Progenitor cell of endocrine pancreas (in vitro differentiated cells): ENCODE results near the gene DOCK4. TPM values are rescaled to one million over a fixed set of nuclear protein-coding genes. Genes with fewer than 3 reads are reported as not detected.

ENCODE experiments used
- DNase-seq: peaks from one replicate; pipeline ENCODE4 v3.0.0; 2021; ENCODE audit warnings: low spot score; ENCODE audit not compliant: unreplicated experiment
- H3K27ac Mint-ChIP-seq: 2 replicates; pipeline ENCODE4 v1.8.0; 2021; ENCODE audit warnings: mild to moderate bottlenecking, moderate library complexity, mixed read lengths
- H3K27me3 Mint-ChIP-seq: 2 replicates; pipeline ENCODE4 v1.8.0; 2021; ENCODE audit warnings: mixed read lengths
- H3K36me3 Mint-ChIP-seq: 2 replicates; pipeline ENCODE4 v1.8.0; 2022; ENCODE audit warnings: mixed read lengths; ENCODE audit not compliant: insufficient read depth
- H3K4me1 Mint-ChIP-seq: 2 replicates; pipeline ENCODE4 v1.8.0; 2021; ENCODE audit warnings: low read depth, mixed read lengths
- H3K4me3 Mint-ChIP-seq: 2 replicates; pipeline ENCODE4 v1.8.0; 2021; ENCODE audit warnings: low read depth, mild to moderate bottlenecking, moderate library complexity, mixed read lengths
- H3K9me3 Mint-ChIP-seq: 2 replicates; pipeline ENCODE4 v1.8.0; 2021; ENCODE audit warnings: low read depth, mixed read lengths
- total RNA-seq: library from RNA; stranded (reverse); gene quantifications from 2 replicates; pipeline ENCODE4 v1.2.1, GENCODE V29; 2021
- TF ChIP-seq, protein P1 (sequence below): fragments of 200-600 bp; sonication (generic); IDR thresholded peaks from one replicate; pipeline ENCODE4 v1.5.0; 2021; ENCODE audit warnings: antibody characterized with exemption, mild to moderate bottlenecking; ENCODE audit not compliant: unreplicated experiment

Gene DOCK4
- total RNA-seq, 1 donor from 2014 or later: 28.8 TPM

DNA sequence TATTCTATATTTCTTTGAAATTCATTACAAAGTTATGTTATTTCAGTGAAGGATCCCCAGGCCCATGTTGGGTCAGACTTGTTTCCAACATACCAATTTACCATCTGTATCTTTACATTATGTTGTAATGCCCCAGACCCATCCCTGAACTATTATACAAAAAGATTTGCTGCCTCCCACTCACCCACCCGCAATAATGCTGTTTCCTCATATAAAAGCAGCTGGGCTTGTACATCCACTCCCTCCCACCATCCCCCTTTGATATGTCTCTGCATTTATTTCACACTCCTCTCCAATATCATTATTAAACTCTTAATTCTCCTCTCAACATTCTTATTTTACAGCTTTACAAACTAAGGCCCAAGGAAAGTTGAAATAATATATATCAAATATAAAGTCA is 153.7 kb downstream of the DOCK4 start:
- Mint-ChIP-seq H3K27ac (no peak overlapping the region), H3K4me3 (no peak overlapping the region), H3K9me3 (no peaks in the 10 kb centered on the region), H3K4me1 (peaks cover 30% of the 10 kb centered on the region), H3K27me3 (no peaks in the 10 kb centered on the region), H3K36me3 (peaks cover 3% of the 10 kb centered on the region)
- TF ChIP-seq, protein P1, sequence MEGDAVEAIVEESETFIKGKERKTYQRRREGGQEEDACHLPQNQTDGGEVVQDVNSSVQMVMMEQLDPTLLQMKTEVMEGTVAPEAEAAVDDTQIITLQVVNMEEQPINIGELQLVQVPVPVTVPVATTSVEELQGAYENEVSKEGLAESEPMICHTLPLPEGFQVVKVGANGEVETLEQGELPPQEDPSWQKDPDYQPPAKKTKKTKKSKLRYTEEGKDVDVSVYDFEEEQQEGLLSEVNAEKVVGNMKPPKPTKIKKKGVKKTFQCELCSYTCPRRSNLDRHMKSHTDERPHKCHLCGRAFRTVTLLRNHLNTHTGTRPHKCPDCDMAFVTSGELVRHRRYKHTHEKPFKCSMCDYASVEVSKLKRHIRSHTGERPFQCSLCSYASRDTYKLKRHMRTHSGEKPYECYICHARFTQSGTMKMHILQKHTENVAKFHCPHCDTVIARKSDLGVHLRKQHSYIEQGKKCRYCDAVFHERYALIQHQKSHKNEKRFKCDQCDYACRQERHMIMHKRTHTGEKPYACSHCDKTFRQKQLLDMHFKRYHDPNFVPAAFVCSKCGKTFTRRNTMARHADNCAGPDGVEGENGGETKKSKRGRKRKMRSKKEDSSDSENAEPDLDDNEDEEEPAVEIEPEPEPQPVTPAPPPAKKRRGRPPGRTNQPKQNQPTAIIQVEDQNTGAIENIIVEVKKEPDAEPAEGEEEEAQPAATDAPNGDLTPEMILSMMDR: no peak
- DNase-seq: no peak

- H3K4me1 Mint-ChIP-seq: peaks cover 26% of the 10 kb centered on the region
- peak overlapping the region; percentile 6 for H3K27ac Mint-ChIP-seq
- DNase-seq: no peak
- peaks cover 9% of the 10 kb centered on the region for H3K36me3 Mint-ChIP-seq
- H3K4me3 Mint-ChIP-seq: no peak overlapping the region
- TF ChIP-seq, protein P1: no peak
- no peaks in the 10 kb centered on the region for H3K27me3 Mint-ChIP-seq
- H3K9me3 Mint-ChIP-seq: peaks cover 9% of the 10 kb centered on the region
Observed at GRCh38 chr7:112050250-112050881, 155.8 kb downstream of the DOCK4 start.

- no peak overlapping the region for H3K4me3 Mint-ChIP-seq
Observed at GRCh38 chr7:112049555-112050249, 156.5 kb downstream of the DOCK4 start.

DNA sequence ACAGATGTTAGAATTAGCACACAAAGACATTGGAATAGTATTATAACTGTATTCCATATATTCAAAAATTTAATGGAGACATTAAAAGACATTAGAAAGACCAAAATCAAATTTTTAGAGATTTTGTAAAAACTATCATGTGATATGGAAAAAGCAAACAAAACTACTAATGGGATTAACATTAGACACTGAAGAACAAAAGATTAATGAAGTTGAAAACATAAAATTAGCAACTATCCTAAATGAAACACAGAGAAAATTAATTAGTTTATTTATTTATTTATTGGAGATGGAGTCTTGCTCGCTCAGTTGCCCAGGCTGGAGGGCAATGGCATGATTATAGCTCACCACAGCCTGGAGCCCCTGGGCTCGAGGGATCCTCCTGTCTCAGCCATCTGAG is 158.8 kb downstream of the DOCK4 start:
- H3K4me1 Mint-ChIP-seq: peaks cover 16% of the 10 kb centered on the region
- no peaks in the 10 kb centered on the region for H3K27me3 Mint-ChIP-seq
- peaks cover 9% of the 10 kb centered on the region for H3K36me3 Mint-ChIP-seq
- no peak overlapping the region for H3K27ac Mint-ChIP-seq
- H3K9me3 Mint-ChIP-seq: peaks cover 9% of the 10 kb centered on the region
- TF ChIP-seq, protein P1: no peak
- H3K4me3 Mint-ChIP-seq: no peak overlapping the region
- no peak for DNase-seq

More at GRCh38 chr7:112049555-112050249, 156.5 kb downstream of the DOCK4 start:
- TF ChIP-seq, protein P1: no peak
- H3K36me3 Mint-ChIP-seq: peaks cover 9% of the 10 kb centered on the region
- H3K9me3 Mint-ChIP-seq: peaks cover 9% of the 10 kb centered on the region
- no peaks in the 10 kb centered on the region for H3K27me3 Mint-ChIP-seq
- no peak for DNase-seq
- peaks cover 27% of the 10 kb centered on the region for H3K4me1 Mint-ChIP-seq
- peak overlapping the region; percentile 6 for H3K27ac Mint-ChIP-seq

- Mint-ChIP-seq H3K27ac (no peak overlapping the region), H3K9me3 (peaks cover 12% of the 10 kb centered on the region), H3K4me3 (no peak overlapping the region), H3K36me3 (peaks cover 11% of the 10 kb centered on the region), H3K27me3 (no peaks in the 10 kb centered on the region), H3K4me1 (peaks cover 13% of the 10 kb centered on the region)
- DNase-seq: no peak
- TF ChIP-seq, protein P1: no peak
Observed at GRCh38 chr7:112045222-112045621, 161.0 kb downstream of the DOCK4 start.
